PC-9 (cell line): ENCODE results near the gene HSPA14. TPM values are rescaled to one million over a fixed set of nuclear protein-coding genes. Genes with fewer than 3 reads are reported as not detected.

Experiments used
- BruUV-seq: library from RNA; stranded (reverse); fragments of 400-500 nt; replicated peaks from 2 replicates; lab custom pipeline; 2021; lab: Mats Ljungman, UMichigan
- CTCF ChIA-PET: fragments of 300-600 bp; sonication (Branson Sonifier 250); formaldehyde crosslinking; loops from one replicate; lab custom pipeline; 2022; ENCODE audit warnings: antibody characterized with exemption; lab: Charles Lee
- POLR2A ChIA-PET: fragments of 300-600 bp; sonication (Branson Sonifier 250); formaldehyde crosslinking; loops from one replicate; lab custom pipeline; 2022; ENCODE audit warnings: antibody characterized with exemption; ENCODE audit not compliant: unreplicated experiment; lab: Charles Lee
- DNase-seq, 2 experiments: peaks; one replicate each; pipeline versions ENCODE4 v3.0.0 to v3.0.0-alpha.2; 2015 to 2022; ENCODE audit warnings: mixed read lengths in 1 of 2
- H2AFZ ChIP-seq: fragments of 200-600 bp; sonication (generic); 2 replicates; pipeline ENCODE4 v1.8.1; 2017; ENCODE audit warnings: antibody characterized with exemption
- H3F3A ChIP-seq: fragments of 200-600 bp; sonication (generic); 2 replicates; pipeline ENCODE4 v1.8.1; 2017; ENCODE audit warnings: antibody characterized with exemption, mild to moderate bottlenecking, low read depth; ENCODE audit not compliant: insufficient read depth
- H3K27ac ChIP-seq: fragments of 200-600 bp; sonication (generic); 2 replicates; pipeline ENCODE4 v1.6.1; 2016; ENCODE audit warnings: mixed run types
- H3K27me3 ChIP-seq: fragments of 200-600 bp; sonication (generic); 2 replicates; pipeline ENCODE4 v1.6.1; 2016; ENCODE audit warnings: low read depth, mixed run types; ENCODE audit not compliant: insufficient read depth
- H3K36me3 ChIP-seq: fragments of 200-600 bp; sonication (generic); 2 replicates; pipeline ENCODE4 v1.6.1; 2016; ENCODE audit warnings: low read depth, mixed run types
- H3K4me1 ChIP-seq: fragments of 200-600 bp; sonication (generic); replicated peaks from 2 replicates; pipeline ENCODE4 v1.6.1; 2016; ENCODE audit warnings: mixed run types; ENCODE audit not compliant: insufficient read depth
- H3K4me2 ChIP-seq: fragments of 200-600 bp; sonication (generic); 2 replicates; pipeline ENCODE4 v1.6.1; 2017; ENCODE audit warnings: mixed run types
- H3K4me3 ChIP-seq: fragments of 200-600 bp; sonication (generic); 2 replicates; pipeline ENCODE4 v1.6.1; 2016; ENCODE audit warnings: mixed run types
- H3K79me2 ChIP-seq: fragments of 200-600 bp; sonication (generic); 2 replicates; pipeline ENCODE4 v1.6.1; 2017; ENCODE audit warnings: low read depth, mixed run types
- H3K9me2 ChIP-seq: fragments of 200-600 bp; sonication (generic); 2 replicates; pipeline ENCODE4 v1.8.1; 2017; ENCODE audit warnings: mild to moderate bottlenecking; ENCODE audit not compliant: insufficient read depth
- H3K9me3 ChIP-seq: fragments of 200-600 bp; sonication (generic); 2 replicates; pipeline ENCODE4 v1.8.1; 2016; ENCODE audit warnings: low read depth; ENCODE audit not compliant: insufficient read depth
- H4K20me1 ChIP-seq: fragments of 200-600 bp; sonication (generic); 2 replicates; pipeline ENCODE4 v1.8.1; 2017; ENCODE audit not compliant: insufficient read depth
- CTCF ChIP-seq: fragments of 200-600 bp; sonication (generic); conservative IDR thresholded peaks from 2 replicates; pipeline ENCODE4 v1.6.1; 2017; ENCODE audit warnings: mixed run types, antibody characterized with exemption, mild to moderate bottlenecking, moderate library complexity
- EZH2 ChIP-seq: fragments of 200-600 bp; sonication (generic); IDR thresholded peaks from 2 replicates; pipeline ENCODE4 v1.8.0; 2017; ENCODE audit warnings: antibody characterized with exemption, low read depth
- intact Hi-C: fragments of 100-400 bp; cut with micrococcal nuclease; formaldehyde crosslinking; loops from one replicate; pipeline ENCODE4 v1.10.0; 2022; ENCODE audit not compliant: unreplicated experiment
- total RNA-seq: library from RNA; stranded (reverse); gene quantifications from 2 replicates; pipeline ENCODE4 v1.2.3, GENCODE V29; 2021

HSPA14 gene
- total RNA-seq, 1 experiment from 2014 or later, result 23.1 TPM

- BruUV-seq, result no TSS peak
- CTCF ChIA-PET, result interaction anchor here (1.0 to 1.3 kb wide), 2 partner anchors 14 to 287 kb away, joined by 3 read pairs; partner anchors contain the start of gene CDNF
- Histone ChIP-seq H3K27ac (no peak overlapping the region), H2AFZ (no peak overlapping the region), H4K20me1 (no peaks in the 10 kb centered on the region), H3F3A (peaks cover 22% of the 10 kb centered on the region), H3K27me3 (no peaks in the 10 kb centered on the region), H3K9me2 (no peaks in the 10 kb centered on the region), H3K36me3 (no peaks in the 10 kb centered on the region), H3K4me3 (no peak overlapping the region), H3K79me2 (no peaks in the 10 kb centered on the region), H3K9me3 (no peaks in the 10 kb centered on the region), H3K4me1 (peaks cover 26% of the 10 kb centered on the region), H3K4me2 (no peak overlapping the region)
- TF ChIP-seq CTCF (no peak), EZH2 (no peak)
- intact Hi-C loops, result loop anchor here (1.0 to 5.0 kb wide), 5 partner anchors 42 to 322 kb away; no protein-coding TSS in a partner anchor
- DNase-seq, result no peak
- POLR2A ChIA-PET, result no interaction called here
Observed at GRCh38 chr10:14823966-14824365, 14.1 kb upstream of the HSPA14 start.

GRCh38 chr10:14826076-14826829 is 11.9 kb upstream of the HSPA14 start:
- H3K27ac ChIP-seq, result no peak overlapping the region
- no peak overlapping the region for H3K4me3 ChIP-seq
- H3K4me2 ChIP-seq, result no peak overlapping the region
- H3K9me2 ChIP-seq, result no peaks in the 10 kb centered on the region
- peaks cover 4% of the 10 kb centered on the region; the same call in 1 of the 2 replicates for H3F3A ChIP-seq
- ChIA-PET CTCF (no interaction called here), POLR2A (no interaction called here)
- H2AFZ ChIP-seq, result no peak overlapping the region
- no peaks in the 10 kb centered on the region for H3K9me3 ChIP-seq
- H3K4me1 ChIP-seq, result peaks cover 6% of the 10 kb centered on the region; the same call in 1 of the 2 replicates
- H3K27me3 ChIP-seq, result no peaks in the 10 kb centered on the region
- DNase-seq, result no peak
- no peaks in the 10 kb centered on the region for H4K20me1 ChIP-seq
- intact Hi-C loops, result no loop called here
- TF ChIP-seq CTCF (no peak), EZH2 (no peak)
- H3K36me3 ChIP-seq, result no peaks in the 10 kb centered on the region
- H3K79me2 ChIP-seq, result no peaks in the 10 kb centered on the region
- BruUV-seq, result no TSS peak

- CTCF ChIA-PET, result no interaction called here
- intact Hi-C loops, result no loop called here
Observed at GRCh38 chr10:14833106-14833505, 5.0 kb upstream of the HSPA14 start.

More at GRCh38 chr10:14833106-14833505, 5.0 kb upstream of the HSPA14 start:
- H3K79me2 ChIP-seq, result peaks cover 5% of the 10 kb centered on the region
- POLR2A ChIA-PET, result no interaction called here
- H3K4me1 ChIP-seq, result peaks cover 10% of the 10 kb centered on the region
- no peak overlapping the region for H3K4me2 ChIP-seq
- no peak overlapping the region for H3K27ac ChIP-seq
- no peaks in the 10 kb centered on the region for H3K36me3 ChIP-seq
- TF ChIP-seq CTCF (no peak), EZH2 (no peak)
- H4K20me1 ChIP-seq, result no peaks in the 10 kb centered on the region
- no peaks in the 10 kb centered on the region for H3K27me3 ChIP-seq
- no peaks in the 10 kb centered on the region for H3F3A ChIP-seq
- H3K9me2 ChIP-seq, result no peaks in the 10 kb centered on the region
- H2AFZ ChIP-seq, result no peak overlapping the region
- DNase-seq, result no peak
- H3K9me3 ChIP-seq, result no peaks in the 10 kb centered on the region
- no peak overlapping the region for H3K4me3 ChIP-seq
- no TSS peak for BruUV-seq
